NCI-H1092 treated with DMSO at 0.1 percent for 48 hours (cell line): ENCODE measurements around the gene BTNL9.
"Not testable (repeated sequence)": the region's sequence is repeated elsewhere in the genome, so short reads cannot be mapped to it uniquely, and the experiment has no call there.

Experiments used
- DNase-seq: peaks from one replicate; lab custom pipeline; 2025; lab: John Stamatoyannopoulos, UW

The BTNL9 gene

GRCh38 chr5:181039931-181040630, at the start of gene BTNL9:
Gene BTNL9 (plus strand): TSS chr5:181040266. CDS start chr5:181045490, 5,224 bp downstream.
- no peak for DNase-seq

GRCh38 chr5:180990882-180991242, 49.2 kb upstream of the BTNL9 start:
- no peak for DNase-seq

GRCh38 chr5:181001947-181002346, 38.1 kb upstream of the BTNL9 start:
- DNase-seq: no peak

GRCh38 chr5:181005791-181006190, 34.3 kb upstream of the BTNL9 start:
- DNase-seq: no peak

- no peak for DNase-seq
Measured at GRCh38 chr5:181008136-181008535, 31.9 kb upstream of the BTNL9 start.

GRCh38 chr5:181010018-181010417, 30.0 kb upstream of the BTNL9 start:
- DNase-seq: not testable (repeated sequence)

GRCh38 chr5:181014654-181015053, 25.4 kb upstream of the BTNL9 start:
- not testable (repeated sequence) for DNase-seq

GRCh38 chr5:181017448-181017847, 22.6 kb upstream of the BTNL9 start:
- DNase-seq: not testable (repeated sequence)

- no peak for DNase-seq
Measured at GRCh38 chr5:181020688-181021087, 19.4 kb upstream of the BTNL9 start.

- no peak for DNase-seq
Measured at GRCh38 chr5:181024245-181025064, 15.6 kb upstream of the BTNL9 start.

GRCh38 chr5:181027452-181028031, 12.5 kb upstream of the BTNL9 start:
- DNase-seq: no peak

GRCh38 chr5:181028032-181028819, 11.8 kb upstream of the BTNL9 start:
- DNase-seq: no peak

- no peak for DNase-seq
Measured at GRCh38 chr5:181031716-181032115, 8.3 kb upstream of the BTNL9 start.

GRCh38 chr5:181035991-181036815, 3.9 kb upstream of the BTNL9 start:
- no peak for DNase-seq

- no peak for DNase-seq
Measured at GRCh38 chr5:181036816-181037364, 3.2 kb upstream of the BTNL9 start.

GRCh38 chr5:181037365-181037861, 2.7 kb upstream of the BTNL9 start:
- no peak for DNase-seq

GRCh38 chr5:181039471-181039870, 595 bp upstream of the BTNL9 start:
- no peak for DNase-seq

GRCh38 chr5:181040631-181040945, 522 bp downstream of the BTNL9 start:
- no peak for DNase-seq

GRCh38 chr5:181041043-181041442, 977 bp downstream of the BTNL9 start:
- DNase-seq: no peak

- DNase-seq: no peak
Measured at GRCh38 chr5:181042036-181042713, 2.1 kb downstream of the BTNL9 start.
